Transverse colon (tissue), 4 donors: ENCODE measurements around the gene CD24.
"Not testable (repeated sequence)": the region's sequence is repeated elsewhere in the genome, so short reads cannot be mapped to it uniquely, and the experiment has no call there.

Source experiments
- EP300 ChIP-seq: sonication (generic); formaldehyde crosslinking; IDR thresholded peaks from one replicate; pipeline ENCODE4 v1.6.1; 2017; ENCODE audit warnings: antibody characterized with exemption, low read depth
- POLR2A ChIP-seq: fragments of 450-650 bp; IDR thresholded peaks from one replicate; pipeline ENCODE4 v1.6.1; 2016; ENCODE audit warnings: antibody characterized with exemption, mild to moderate bottlenecking, moderate library complexity
- POLR2AphosphoS5 ChIP-seq, 3 donors: sonication (generic); formaldehyde crosslinking; IDR thresholded peaks; one replicate each; pipeline ENCODE4 v1.6.1; 2016; ENCODE audit warnings: antibody characterized with exemption in 3 of 3
- TF ChIP-seq, protein P1 (sequence below), 5 experiments: fragments of 200-600 bp in 3 of 5; fragments of 450-650 bp in 2 of 5; sonication (generic) in 3 of 5; IDR thresholded peaks; 1 replicate in 2 of 5; 2 replicates in 3 of 5; pipeline ENCODE4 v1.5.1; 2016 to 2017; ENCODE audit warnings: antibody characterized with exemption in 5 of 5, inconsistent platforms in 3 of 5, mild to moderate bottlenecking in 2 of 5, moderate library complexity in 1 of 5

DNA sequence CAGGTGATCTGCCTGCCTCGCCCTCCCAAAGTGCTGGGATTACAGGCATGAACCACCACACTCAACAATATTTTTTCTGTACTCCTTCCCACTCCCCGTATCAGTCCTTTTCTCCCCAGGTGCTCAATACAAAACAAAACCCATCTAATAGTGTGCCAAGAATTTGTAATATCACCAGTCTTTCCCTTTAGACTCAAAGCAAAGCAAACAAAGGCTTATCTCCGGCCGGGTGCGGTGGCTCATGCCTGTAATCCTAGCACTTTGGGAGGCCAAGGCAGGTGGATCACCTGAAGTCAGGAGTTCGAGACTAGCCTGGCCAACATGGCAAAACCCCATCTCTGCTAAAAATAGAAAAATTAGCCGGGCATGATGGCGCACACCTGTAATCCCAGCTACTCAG is 45.1 kb upstream of the CD24 start:
- TF ChIP-seq, protein P1, sequence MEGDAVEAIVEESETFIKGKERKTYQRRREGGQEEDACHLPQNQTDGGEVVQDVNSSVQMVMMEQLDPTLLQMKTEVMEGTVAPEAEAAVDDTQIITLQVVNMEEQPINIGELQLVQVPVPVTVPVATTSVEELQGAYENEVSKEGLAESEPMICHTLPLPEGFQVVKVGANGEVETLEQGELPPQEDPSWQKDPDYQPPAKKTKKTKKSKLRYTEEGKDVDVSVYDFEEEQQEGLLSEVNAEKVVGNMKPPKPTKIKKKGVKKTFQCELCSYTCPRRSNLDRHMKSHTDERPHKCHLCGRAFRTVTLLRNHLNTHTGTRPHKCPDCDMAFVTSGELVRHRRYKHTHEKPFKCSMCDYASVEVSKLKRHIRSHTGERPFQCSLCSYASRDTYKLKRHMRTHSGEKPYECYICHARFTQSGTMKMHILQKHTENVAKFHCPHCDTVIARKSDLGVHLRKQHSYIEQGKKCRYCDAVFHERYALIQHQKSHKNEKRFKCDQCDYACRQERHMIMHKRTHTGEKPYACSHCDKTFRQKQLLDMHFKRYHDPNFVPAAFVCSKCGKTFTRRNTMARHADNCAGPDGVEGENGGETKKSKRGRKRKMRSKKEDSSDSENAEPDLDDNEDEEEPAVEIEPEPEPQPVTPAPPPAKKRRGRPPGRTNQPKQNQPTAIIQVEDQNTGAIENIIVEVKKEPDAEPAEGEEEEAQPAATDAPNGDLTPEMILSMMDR (IDR thresholded peaks at IDR 0.05) = not testable (repeated sequence)
- not testable (repeated sequence) for TF ChIP-seq POLR2A; POLR2AphosphoS5 (IDR thresholded peaks at IDR 0.05); EP300
